ENCODE results near the gene RITA1. TPM values are rescaled to one million over a fixed set of nuclear protein-coding genes. Genes with fewer than 3 reads are reported as not detected.
"Not testable (repeated sequence)": the region's sequence is repeated elsewhere in the genome, so short reads cannot be mapped to it uniquely, and the experiment has no call there.

RITA1 gene
- total and polyA plus RNA-seq, 2 donors (not counting 3 experiments of a cell fraction or from before 2014, with no cell fraction given): 20.7 to 21.3 TPM

GRCh38 chr12:113140706-113141105, 44.8 kb upstream of the RITA1 start:
- Histone ChIP-seq H3K4me3 (replicated peaks in 1 of 3; ENCODE audit: insufficient read depth in 1 of 3, low read depth in 1 of 3, low read length in 3 of 3) (no peak overlapping the region), H3K9ac (replicated peaks; ENCODE audit: extremely low read depth, insufficient read depth, low read length) (no peak overlapping the region), H3K9me3 (replicated peaks; ENCODE audit: control insufficient read depth, insufficient read depth, low read length) (no peaks in the 10 kb centered on the region), H3K9me1 (replicated peaks; ENCODE audit: control insufficient read depth, extremely low read depth, insufficient read depth, low read length) (no peaks in the 10 kb centered on the region), H3K4me1 (ENCODE audit: control insufficient read depth, extremely low read depth, insufficient read depth, low read length) (no peaks in the 10 kb centered on the region), H4K20me1 (replicated peaks; ENCODE audit: control insufficient read depth, extremely low read depth, insufficient read depth, low read length) (no peaks in the 10 kb centered on the region), H3K36me3 (ENCODE audit: control insufficient read depth in 2 of 2, extremely low read depth in 1 of 2, insufficient read depth in 2 of 2, low read length in 2 of 2) (no peaks in the 10 kb centered on the region), H3K27ac (ENCODE audit: insufficient read depth, low read depth, low read length) (no peak overlapping the region), H3K4me2 (ENCODE audit: insufficient read depth, low read length) (no peak overlapping the region), H2AFZ (ENCODE audit: low read depth, low read length) (no peak overlapping the region), H3K27me3 (ENCODE audit: control insufficient read depth in 2 of 2, insufficient read depth in 2 of 2, low read length in 2 of 2) (no peaks in the 10 kb centered on the region), H3K79me2 (ENCODE audit: control insufficient read depth, insufficient read depth, low read length) (no peaks in the 10 kb centered on the region)
- intact Hi-C loops (cut with micrococcal nuclease): no loop called here
- FAIRE-seq (no peak), DNase-seq (ENCODE audit: low read depth, low spot score) (no peak)
- BruUV-seq (replicated peaks): no TSS peak
- CTCF ChIA-PET: interaction anchor here (0.6 to 2.3 kb wide), 2 partner anchors 112 to 148 kb away, joined by 3 to 7 read pairs; no protein-coding TSS in a partner anchor
- POLR2A ChIA-PET: no interaction called here
- dilution Hi-C loops (cut with MboI; ENCODE audit: extremely low pct_ligation_motif_present, low sequenced_read_pairs): no loop called here
- TF ChIP-seq CTCF (IDR thresholded peaks at IDR 0.05; ENCODE audit: extremely low read depth in 1 of 2, insufficient read depth in 1 of 2, low read depth in 1 of 2, low read length in 2 of 2) (no peak), GATA2 (IDR thresholded peaks at IDR 0.05; ENCODE audit: insufficient read depth, insufficient read length, low read depth, low read length) (no peak), POLR2A (IDR thresholded peaks at IDR 0.05; ENCODE audit: low read depth, low read length) (no peak), MYC (IDR thresholded peaks at IDR 0.05; ENCODE audit: low read depth, low read length) (no peak), POLR2AphosphoS5 (IDR thresholded peaks at IDR 0.05; ENCODE audit: insufficient read depth, low read depth, low read length) (no peak), FOS (IDR thresholded peaks at IDR 0.05; ENCODE audit: borderline replicate concordance, insufficient read depth, low read length) (no peak), JUN (IDR thresholded peaks at IDR 0.05; ENCODE audit: borderline replicate concordance, insufficient read depth, insufficient read length, low read depth) (no peak), EZH2 (IDR thresholded peaks at IDR 0.05; ENCODE audit: borderline replicate concordance, low read depth, low read length, severe bottlenecking) (no peak)
- TF ChIP-seq, protein P1, sequence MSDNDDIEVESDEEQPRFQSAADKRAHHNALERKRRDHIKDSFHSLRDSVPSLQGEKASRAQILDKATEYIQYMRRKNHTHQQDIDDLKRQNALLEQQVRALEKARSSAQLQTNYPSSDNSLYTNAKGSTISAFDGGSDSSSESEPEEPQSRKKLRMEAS (IDR thresholded peaks at IDR 0.05; ENCODE audit: insufficient read depth, insufficient read length): no peak

GRCh38 chr12:113141716-113142115, 43.8 kb upstream of the RITA1 start:
- H3K9me3 ChIP-seq (replicated peaks; ENCODE audit: control insufficient read depth, insufficient read depth, low read length); H3K4me1 ChIP-seq (ENCODE audit: control insufficient read depth, extremely low read depth, insufficient read depth, low read length); H3K27ac ChIP-seq (ENCODE audit: insufficient read depth, low read depth, low read length); FAIRE-seq; dilution Hi-C loops (cut with MboI; ENCODE audit: extremely low pct_ligation_motif_present, low sequenced_read_pairs); H3K9me1 ChIP-seq (replicated peaks; ENCODE audit: control insufficient read depth, extremely low read depth, insufficient read depth, low read length); H2AFZ ChIP-seq (ENCODE audit: low read depth, low read length); DNase-seq (ENCODE audit: low read depth, low spot score); H3K79me2 ChIP-seq (ENCODE audit: control insufficient read depth, insufficient read depth, low read length); H3K4me3 ChIP-seq (replicated peaks in 1 of 3; ENCODE audit: insufficient read depth in 1 of 3, low read depth in 1 of 3, low read length in 3 of 3); intact Hi-C loops (cut with micrococcal nuclease); H3K4me2 ChIP-seq (ENCODE audit: insufficient read depth, low read length); POLR2A ChIA-PET; H4K20me1 ChIP-seq (replicated peaks; ENCODE audit: control insufficient read depth, extremely low read depth, insufficient read depth, low read length); H3K27me3 ChIP-seq (ENCODE audit: control insufficient read depth in 2 of 2, insufficient read depth in 2 of 2, low read length in 2 of 2); H3K36me3 ChIP-seq (ENCODE audit: control insufficient read depth in 2 of 2, extremely low read depth in 1 of 2, insufficient read depth in 2 of 2, low read length in 2 of 2); BruUV-seq (replicated peaks); H3K9ac ChIP-seq (replicated peaks; ENCODE audit: extremely low read depth, insufficient read depth, low read length); CTCF ChIA-PET: not testable (repeated sequence)
